PC-3 (cell line): ENCODE data around the gene MN1.

Source experiments
- EZH2 ChIP-seq: fragments of 300-600 bp; sonication (generic); IDR thresholded peaks from one replicate; pipeline ENCODE4 v1.6.1; 2017; ENCODE audit warnings: antibody characterized with exemption, mild to moderate bottlenecking, low read length; ENCODE audit not compliant: unreplicated experiment
- TF ChIP-seq, protein P1 (sequence below): fragments of 300-600 bp; sonication (generic); conservative IDR thresholded peaks from 2 replicates; pipeline ENCODE4 v1.5.1; 2017; ENCODE audit warnings: antibody characterized with exemption, low read depth, mild to moderate bottlenecking, low read length

DNA sequence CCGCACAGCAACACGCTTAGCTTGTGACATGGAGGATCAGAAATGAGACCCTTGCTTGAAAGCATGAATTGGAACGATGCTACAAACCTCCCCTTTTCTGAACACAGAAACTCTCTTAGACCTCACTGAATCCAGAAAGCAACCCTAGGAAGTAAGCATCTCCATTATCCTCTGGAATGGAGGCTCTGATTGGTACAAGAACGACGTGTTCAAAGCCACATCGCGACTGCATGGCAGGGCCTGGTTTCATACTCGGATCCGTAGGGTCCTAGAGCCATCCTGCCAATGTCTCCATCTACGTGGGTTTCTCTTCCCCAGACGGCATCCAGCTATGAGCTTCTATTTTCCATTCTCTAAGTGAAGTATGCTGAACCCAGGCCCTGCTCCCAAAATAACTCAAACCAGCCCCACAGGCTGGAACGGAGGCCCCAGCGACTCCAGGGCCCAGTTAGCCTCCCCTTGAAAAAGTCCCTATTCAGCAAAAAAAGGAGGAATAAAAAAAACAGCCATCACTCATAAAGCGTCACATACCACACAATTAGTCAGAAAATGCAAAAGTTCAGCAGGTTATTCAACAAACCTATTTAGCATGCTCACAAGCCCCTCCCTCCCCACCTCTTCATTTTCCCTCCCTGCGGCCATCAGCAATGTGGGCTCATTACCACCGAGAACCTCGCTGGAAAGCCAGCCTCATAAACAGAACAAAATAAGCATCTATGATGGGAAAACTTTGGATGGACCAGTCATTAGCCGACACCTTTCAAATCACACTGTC is 7.1 kb upstream of the MN1 start:
- TF ChIP-seq, protein P1, sequence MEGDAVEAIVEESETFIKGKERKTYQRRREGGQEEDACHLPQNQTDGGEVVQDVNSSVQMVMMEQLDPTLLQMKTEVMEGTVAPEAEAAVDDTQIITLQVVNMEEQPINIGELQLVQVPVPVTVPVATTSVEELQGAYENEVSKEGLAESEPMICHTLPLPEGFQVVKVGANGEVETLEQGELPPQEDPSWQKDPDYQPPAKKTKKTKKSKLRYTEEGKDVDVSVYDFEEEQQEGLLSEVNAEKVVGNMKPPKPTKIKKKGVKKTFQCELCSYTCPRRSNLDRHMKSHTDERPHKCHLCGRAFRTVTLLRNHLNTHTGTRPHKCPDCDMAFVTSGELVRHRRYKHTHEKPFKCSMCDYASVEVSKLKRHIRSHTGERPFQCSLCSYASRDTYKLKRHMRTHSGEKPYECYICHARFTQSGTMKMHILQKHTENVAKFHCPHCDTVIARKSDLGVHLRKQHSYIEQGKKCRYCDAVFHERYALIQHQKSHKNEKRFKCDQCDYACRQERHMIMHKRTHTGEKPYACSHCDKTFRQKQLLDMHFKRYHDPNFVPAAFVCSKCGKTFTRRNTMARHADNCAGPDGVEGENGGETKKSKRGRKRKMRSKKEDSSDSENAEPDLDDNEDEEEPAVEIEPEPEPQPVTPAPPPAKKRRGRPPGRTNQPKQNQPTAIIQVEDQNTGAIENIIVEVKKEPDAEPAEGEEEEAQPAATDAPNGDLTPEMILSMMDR, result no peak
- no peak for TF ChIP-seq EZH2
